HT-29 (cell line): ENCODE results near the gene CERK. TPM values are rescaled to one million over a fixed set of nuclear protein-coding genes. Genes with fewer than 3 reads are reported as not detected.

Experiments
- DNase-seq: peaks from one replicate; pipeline ENCODE4 v3.0.0-alpha.2; 2015; ENCODE audit warnings: low spot score
- total RNA-seq: library from RNA; depleted of rRNA; stranded (reverse); fragments of >200 nt; shearing (Covaris generic); gene quantifications from 2 replicates; pipeline ENCODE4 v1.2.3, GENCODE V29; 2014

The CERK gene
- total RNA-seq, 1 experiment from 2014 or later = 18.6 TPM

GRCh38 chr22:46732513-46732912 is 5.5 kb downstream of the CERK start:
- no peak for DNase-seq

- no peak for DNase-seq
Observed at GRCh38 chr22:46732041-46732379, 6.0 kb downstream of the CERK start.

GRCh38 chr22:46731246-46732040 is 6.6 kb downstream of the CERK start:
- DNase-seq = peak; percentile 63

- DNase-seq = no peak
Observed at GRCh38 chr22:46730568-46731245, 7.3 kb downstream of the CERK start.

- DNase-seq = no peak
Observed at GRCh38 chr22:46728470-46728869, 9.6 kb downstream of the CERK start.

- no peak for DNase-seq
Observed at GRCh38 chr22:46727813-46728364, 10.2 kb downstream of the CERK start.

GRCh38 chr22:46726986-46727317 is 11.1 kb downstream of the CERK start:
- no peak for DNase-seq

- DNase-seq = no peak
Observed at GRCh38 chr22:46726066-46726985, 11.7 kb downstream of the CERK start.

GRCh38 chr22:46725096-46725495 is 13.0 kb downstream of the CERK start:
- DNase-seq = no peak

GRCh38 chr22:46723882-46724281 is 14.2 kb downstream of the CERK start:
- DNase-seq = no peak

GRCh38 chr22:46721501-46722085 is 16.5 kb downstream of the CERK start:
- peak; percentile 11 for DNase-seq

- no peak for DNase-seq
Observed at GRCh38 chr22:46719921-46720320, 18.1 kb downstream of the CERK start.

GRCh38 chr22:46714550-46714949 is 23.5 kb downstream of the CERK start:
- DNase-seq = no peak

GRCh38 chr22:46712288-46712687 is 25.8 kb downstream of the CERK start:
- DNase-seq = no peak

- no peak for DNase-seq
Observed at GRCh38 chr22:46710806-46711205, 27.2 kb downstream of the CERK start.

GRCh38 chr22:46708766-46709330 is 29.2 kb downstream of the CERK start:
- DNase-seq = no peak

- DNase-seq = no peak
Observed at GRCh38 chr22:46707827-46708570, 30.1 kb downstream of the CERK start.

GRCh38 chr22:46707305-46707704 is 30.7 kb downstream of the CERK start:
- DNase-seq = no peak

GRCh38 chr22:46706060-46706459 is 32.0 kb downstream of the CERK start:
- DNase-seq = no peak

GRCh38 chr22:46703996-46704370 is 34.1 kb downstream of the CERK start:
- no peak for DNase-seq
